Activated CD4-positive, alpha-beta T cell treated with anti-CD3 and anti-CD28 coated beads for 36 hours (primary cell): ENCODE results near the gene TVP23A. TPM values are rescaled to one million over a fixed set of nuclear protein-coding genes. Genes with fewer than 3 reads are reported as not detected.

ENCODE experiments used
- ATAC-seq: fragments of 200-7000 bp; cut with Tn5 transposase; one replicate; pipeline ENCODE4 v1.10.0; 2021; ENCODE audit warnings: mild to moderate bottlenecking, moderate library complexity
- CTCF ChIA-PET: fragments of 350-600 bp; sonication (Branson Sonifier 250); formaldehyde crosslinking; loops from one replicate; lab custom pipeline; 2021; ENCODE audit warnings: antibody characterized with exemption; lab: Charles Lee
- POLR2A ChIA-PET: fragments of 350-600 bp; sonication (Branson Sonifier 250); formaldehyde crosslinking; loops from one replicate; lab custom pipeline; 2021; ENCODE audit warnings: antibody characterized with exemption, inconsistent platforms; lab: Charles Lee
- DNase-seq: peaks from one replicate; pipeline ENCODE4 v3.0.0-alpha.2; 2020
- H3K27ac Mint-ChIP-seq: one replicate; pipeline ENCODE4 v1.8.0; 2021; ENCODE audit warnings: mixed read lengths
- H3K27me3 Mint-ChIP-seq: one replicate; pipeline ENCODE4 v1.8.0; 2021; ENCODE audit warnings: mixed read lengths
- H3K36me3 Mint-ChIP-seq: one replicate; pipeline ENCODE4 v1.8.0; 2021; ENCODE audit warnings: low read depth, mixed read lengths
- H3K4me1 Mint-ChIP-seq: one replicate; pipeline ENCODE4 v1.8.0; 2021; ENCODE audit warnings: mixed read lengths
- H3K4me3 Mint-ChIP-seq: one replicate; pipeline ENCODE4 v1.8.0; 2021; ENCODE audit warnings: mild to moderate bottlenecking, moderate library complexity, mixed read lengths
- H3K9me3 Mint-ChIP-seq: one replicate; pipeline ENCODE4 v1.8.0; 2021; ENCODE audit warnings: low read depth, mixed read lengths
- intact Hi-C, 2 experiments: fragments of 100-400 bp; cut with DNase I in 1 of 2; cut with micrococcal nuclease in 1 of 2; formaldehyde crosslinking; loops; one replicate each; pipeline versions ENCODE4 v1.14.2 to v1.15.1; 2022 to 2024; cut with DNase I, micrococcal nuclease
- total RNA-seq, 2 experiments: library from RNA; stranded (reverse); gene quantifications; one replicate each; pipeline ENCODE4 v1.2.3, GENCODE V29; 2021

Gene TVP23A
- total RNA-seq, 2 experiments from 2014 or later, result 0.09 TPM; not detected in 1

DNA sequence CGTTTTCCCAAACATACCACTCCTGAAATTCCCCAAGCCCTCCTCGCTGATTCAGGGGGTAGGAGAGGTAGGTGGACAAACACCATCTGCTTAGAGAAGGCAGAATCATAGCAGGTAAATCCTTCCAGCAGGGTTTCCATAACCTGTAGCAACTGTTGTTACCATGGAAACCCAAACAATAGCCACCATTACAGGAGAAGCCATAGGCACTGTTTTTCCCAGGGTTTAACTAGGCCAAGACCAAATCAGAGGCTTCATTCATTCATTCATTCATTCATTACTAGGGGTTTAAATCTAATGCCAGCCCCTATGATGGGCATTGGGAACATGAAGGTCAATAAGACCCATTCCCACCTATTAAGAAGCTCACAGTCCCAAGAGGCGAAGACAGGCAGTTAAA lies 32.9 kb upstream of the TVP23A start:
- Mint-ChIP-seq H3K27me3 (peaks cover 15% of the 10 kb centered on the region), H3K9me3 (no peaks in the 10 kb centered on the region), H3K36me3 (no peaks in the 10 kb centered on the region), H3K4me3 (no peak overlapping the region), H3K4me1 (peaks cover 11% of the 10 kb centered on the region), H3K27ac (no peak overlapping the region)
- ChIA-PET CTCF (no interaction called here), POLR2A (no interaction called here)
- DNase-seq, result no peak
- ATAC-seq, result no peak
- intact Hi-C loops, result no loop called here

- intact Hi-C loops, result no loop called here
These were observed 31.9 kb upstream of the TVP23A start for GRCh38 chr16:10850478-10850850.

GRCh38 chr16:10849736-10850477 lies 31.3 kb upstream of the TVP23A start:
- Mint-ChIP-seq H3K4me3 (no peak overlapping the region), H3K9me3 (no peaks in the 10 kb centered on the region), H3K4me1 (peaks cover 11% of the 10 kb centered on the region), H3K27ac (no peak overlapping the region), H3K27me3 (peaks cover 15% of the 10 kb centered on the region), H3K36me3 (no peaks in the 10 kb centered on the region)
- no peak for DNase-seq
- intact Hi-C loops, result no loop called here
- ChIA-PET POLR2A (no interaction called here), CTCF (no interaction called here)
- no peak for ATAC-seq

More at GRCh38 chr16:10850478-10850850, 31.9 kb upstream of the TVP23A start:
- ATAC-seq, result no peak
- Mint-ChIP-seq H3K36me3 (no peaks in the 10 kb centered on the region), H3K27me3 (peaks cover 15% of the 10 kb centered on the region), H3K27ac (no peak overlapping the region), H3K4me3 (no peak overlapping the region), H3K9me3 (no peaks in the 10 kb centered on the region), H3K4me1 (peaks cover 11% of the 10 kb centered on the region)
- CTCF ChIA-PET, result interaction anchor here (0.7 kb wide), 1 partner anchor 13 kb away, joined by 4 read pairs; no protein-coding TSS in a partner anchor
- POLR2A ChIA-PET, result no interaction called here
- no peak for DNase-seq

DNA sequence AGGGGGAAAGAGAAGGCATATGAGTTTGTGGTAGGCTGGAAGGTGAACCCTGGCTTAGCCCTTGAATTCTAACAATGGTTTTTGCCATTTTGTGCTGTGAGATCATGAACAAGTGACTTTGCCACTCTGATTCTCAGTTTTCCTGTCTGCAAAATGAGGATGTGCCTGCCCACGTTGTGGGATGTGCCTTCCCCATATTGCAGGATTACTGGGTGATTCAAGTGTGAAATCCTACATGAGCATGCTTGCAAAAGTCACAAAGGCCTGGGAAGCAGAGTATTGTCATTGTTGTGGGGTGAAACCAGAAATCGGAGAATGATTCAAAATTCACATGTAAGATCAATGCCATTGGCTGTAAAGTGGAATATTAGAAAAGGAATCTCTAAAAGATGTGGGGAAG lies 28.6 kb upstream of the TVP23A start:
- intact Hi-C loops, result no loop called here
- Mint-ChIP-seq H3K9me3 (no peaks in the 10 kb centered on the region), H3K27me3 (peaks cover 15% of the 10 kb centered on the region), H3K27ac (no peak overlapping the region), H3K4me1 (peaks cover 2% of the 10 kb centered on the region), H3K36me3 (no peaks in the 10 kb centered on the region), H3K4me3 (no peak overlapping the region)
- DNase-seq, result no peak
- POLR2A ChIA-PET, result no interaction called here
- ATAC-seq, result no peak
- CTCF ChIA-PET, result interaction anchor here (0.6 to 0.9 kb wide), 2 partner anchors 109 to 556 kb away, joined by 3 read pairs; no protein-coding TSS in a partner anchor

GRCh38 chr16:10846213-10846998 lies 27.8 kb upstream of the TVP23A start:
- no peak overlapping the region for H3K27ac Mint-ChIP-seq
- peaks cover 15% of the 10 kb centered on the region for H3K27me3 Mint-ChIP-seq
- H3K9me3 Mint-ChIP-seq, result no peaks in the 10 kb centered on the region
- no peak overlapping the region for H3K4me3 Mint-ChIP-seq
- no peaks in the 10 kb centered on the region for H3K4me1 Mint-ChIP-seq
- H3K36me3 Mint-ChIP-seq, result no peaks in the 10 kb centered on the region
- ChIA-PET POLR2A (no interaction called here), CTCF (interaction anchor here (0.9 kb wide), 1 partner anchor 109 kb away, joined by 3 read pairs; no protein-coding TSS in a partner anchor)
- intact Hi-C loops, result no loop called here
- DNase-seq, result no peak
- no peak for ATAC-seq

GRCh38 chr16:10840703-10841102 lies 22.1 kb upstream of the TVP23A start:
- no peaks in the 10 kb centered on the region for H3K36me3 Mint-ChIP-seq
- DNase-seq, result no peak
- ChIA-PET POLR2A (no interaction called here), CTCF (interaction anchor here (0.7 kb wide), 1 partner anchor 12 kb away, joined by 3 read pairs; no protein-coding TSS in a partner anchor)
- peaks cover 4% of the 10 kb centered on the region for H3K27me3 Mint-ChIP-seq
- H3K9me3 Mint-ChIP-seq, result no peaks in the 10 kb centered on the region
- ATAC-seq, result no peak
- no peak overlapping the region for H3K4me3 Mint-ChIP-seq
- H3K27ac Mint-ChIP-seq, result no peak overlapping the region
- peaks cover under 1% of the 10 kb centered on the region for H3K4me1 Mint-ChIP-seq
- intact Hi-C loops, result no loop called here

GRCh38 chr16:10839279-10839666 lies 20.7 kb upstream of the TVP23A start:
- DNase-seq (no peak), ATAC-seq (no peak)
- Mint-ChIP-seq H3K4me3 (no peak overlapping the region), H3K9me3 (no peaks in the 10 kb centered on the region), H3K27ac (no peak overlapping the region), H3K4me1 (peaks cover 5% of the 10 kb centered on the region), H3K36me3 (no peaks in the 10 kb centered on the region), H3K27me3 (peaks cover 8% of the 10 kb centered on the region)
- intact Hi-C loops, result no loop called here
- CTCF ChIA-PET, result interaction anchor here (0.6 kb wide), 2 partner anchors 38 to 261 kb away, joined by 3 to 4 read pairs; partner anchors contain the start of gene CIITA
- POLR2A ChIA-PET, result no interaction called here

- Mint-ChIP-seq H3K9me3 (no peaks in the 10 kb centered on the region), H3K4me1 (peaks cover 5% of the 10 kb centered on the region), H3K36me3 (no peaks in the 10 kb centered on the region), H3K27me3 (peaks cover 12% of the 10 kb centered on the region), H3K27ac (no peak overlapping the region), H3K4me3 (no peak overlapping the region)
- intact Hi-C loops, result no loop called here
- no peak for ATAC-seq
- ChIA-PET CTCF (interaction anchor here (0.6 kb wide), 2 partner anchors 38 to 261 kb away, joined by 3 to 4 read pairs; partner anchors contain the start of gene CIITA), POLR2A (no interaction called here)
- DNase-seq, result no peak
These were observed 20.2 kb upstream of the TVP23A start for GRCh38 chr16:10838621-10839278.

DNA sequence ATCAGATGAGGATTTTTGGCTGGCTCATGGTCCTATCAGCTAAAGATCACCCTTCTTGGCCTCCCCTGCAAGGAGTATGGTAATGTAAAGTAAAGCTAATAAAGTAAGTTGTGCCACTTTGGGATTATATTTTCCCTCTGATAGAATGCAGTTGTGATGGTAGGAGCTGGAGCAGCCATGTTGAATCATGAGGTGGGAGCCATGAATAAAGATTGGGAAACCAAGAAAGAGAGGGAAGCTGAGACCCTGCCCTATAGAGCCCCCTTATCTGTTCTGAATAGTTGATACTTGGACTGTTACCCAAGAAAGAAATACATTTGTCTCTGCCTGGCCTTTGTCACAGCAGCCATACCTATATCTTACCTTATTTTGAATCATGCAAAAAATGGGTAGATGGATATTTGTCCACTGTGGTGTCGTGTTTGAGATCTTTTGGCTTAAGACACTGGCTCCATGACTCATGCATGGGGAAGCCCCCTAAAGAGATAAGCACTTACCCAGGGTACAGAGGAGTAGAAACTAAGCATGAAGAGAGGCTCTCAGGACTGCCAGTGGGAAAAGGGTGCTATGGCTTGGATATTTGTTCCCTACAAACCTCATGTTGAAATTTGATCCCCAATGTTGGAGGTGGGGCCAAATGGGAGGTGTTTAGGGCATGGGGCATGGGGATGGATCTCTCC lies 17.7 kb upstream of the TVP23A start:
- H3K27me3 Mint-ChIP-seq, result peaks cover 12% of the 10 kb centered on the region
- no peak overlapping the region for H3K4me3 Mint-ChIP-seq
- intact Hi-C loops, result no loop called here

GRCh38 chr16:10835281-10835931 lies 16.8 kb upstream of the TVP23A start:
- ChIA-PET POLR2A (no interaction called here), CTCF (interaction anchor here (0.6 kb wide), 1 partner anchor 1794 kb away, joined by 3 read pairs; no protein-coding TSS in a partner anchor)
- ATAC-seq, result peak; percentile 63
- peak; percentile 54 for DNase-seq
- Mint-ChIP-seq H3K36me3 (no peaks in the 10 kb centered on the region), H3K4me3 (no peak overlapping the region), H3K4me1 (peaks cover 5% of the 10 kb centered on the region), H3K27me3 (peaks cover 12% of the 10 kb centered on the region), H3K9me3 (no peaks in the 10 kb centered on the region), H3K27ac (no peak overlapping the region)
- intact Hi-C loops, result no loop called here

More for the DNA sequence above, 17.7 kb upstream of the TVP23A start:
- Mint-ChIP-seq H3K27ac (no peak overlapping the region), H3K4me1 (peaks cover 5% of the 10 kb centered on the region), H3K9me3 (no peaks in the 10 kb centered on the region), H3K36me3 (no peaks in the 10 kb centered on the region)
- ChIA-PET CTCF (no interaction called here), POLR2A (no interaction called here)
- ATAC-seq, result no peak
- no peak for DNase-seq
